ENCODE data around the gene NFIL3.
A peak's percentile ranks its signal among the peaks of the same experiment; 100 is the strongest.
"Not testable (repeated sequence)": the region's sequence is repeated elsewhere in the genome, so short reads cannot be mapped to it uniquely, and the experiment has no call there.

Gene NFIL3

DNA sequence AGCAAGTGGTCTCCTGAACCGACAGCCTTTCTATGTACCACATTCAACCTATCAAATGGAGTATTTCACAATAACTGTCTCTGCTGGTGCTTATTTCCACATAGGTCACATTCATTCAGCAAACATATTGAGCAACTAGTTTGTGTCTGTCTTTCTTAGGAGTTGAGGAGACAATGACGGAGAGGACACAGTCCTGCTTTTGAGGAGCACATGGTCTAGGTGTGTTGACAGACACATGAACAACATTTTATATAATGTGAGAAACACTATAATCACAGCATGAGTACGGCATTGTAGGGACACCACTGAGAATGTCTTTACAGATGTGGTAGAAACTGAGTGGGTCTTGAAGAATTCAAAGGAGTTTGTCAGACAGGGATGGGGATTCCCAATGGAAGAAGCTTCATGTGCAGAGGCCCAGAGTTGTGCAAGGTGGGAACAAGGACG, 28.5 kb downstream of the NFIL3 start:
- peak; percentile 32 for DNase-seq (ENCODE audit: low read depth)

- no peak for DNase-seq (ENCODE audit: low read depth)
Observed at GRCh38 chr9:91393826-91394225, 29.8 kb downstream of the NFIL3 start.

DNA sequence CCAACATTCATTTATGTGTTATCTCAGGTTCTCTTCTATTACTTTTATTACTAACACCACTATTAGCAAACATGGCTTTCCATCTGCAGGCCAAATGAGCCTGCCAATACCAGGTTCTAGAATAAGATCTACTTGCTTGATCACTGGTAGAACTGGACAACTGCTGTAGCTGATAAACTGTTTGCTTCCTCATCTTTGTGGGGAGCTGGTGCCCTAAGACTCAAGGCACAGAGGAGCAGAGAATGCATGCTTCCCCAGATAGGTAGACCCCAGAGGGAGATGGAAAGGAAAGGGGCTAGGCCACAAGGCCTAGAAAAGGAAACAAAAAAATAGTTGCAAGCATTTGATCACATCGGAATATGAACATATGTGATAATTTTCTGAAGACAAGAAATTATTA, 31.2 kb downstream of the NFIL3 start:
- DNase-seq (ENCODE audit: low read depth), result no peak

DNA sequence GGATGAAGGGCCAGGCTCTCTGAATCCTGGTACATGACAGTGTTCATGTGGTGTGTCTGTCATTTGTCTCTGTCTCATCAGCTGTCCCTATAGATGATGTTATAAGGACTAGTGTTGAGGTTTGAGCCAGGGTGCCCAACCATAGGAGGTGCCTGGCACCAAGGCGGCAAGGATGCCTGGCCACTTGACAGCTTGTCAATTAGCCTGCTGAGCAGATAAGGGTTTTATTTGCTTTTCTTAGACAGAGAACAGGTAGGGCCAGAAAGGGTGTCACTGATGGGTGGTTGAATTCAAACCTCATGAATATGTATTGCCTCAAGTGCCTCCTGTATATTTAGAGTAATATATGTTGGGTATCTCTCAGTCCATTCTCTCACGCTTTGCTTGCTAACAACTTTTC, 31.8 kb downstream of the NFIL3 start:
- no peak for DNase-seq (ENCODE audit: low read depth)

DNA sequence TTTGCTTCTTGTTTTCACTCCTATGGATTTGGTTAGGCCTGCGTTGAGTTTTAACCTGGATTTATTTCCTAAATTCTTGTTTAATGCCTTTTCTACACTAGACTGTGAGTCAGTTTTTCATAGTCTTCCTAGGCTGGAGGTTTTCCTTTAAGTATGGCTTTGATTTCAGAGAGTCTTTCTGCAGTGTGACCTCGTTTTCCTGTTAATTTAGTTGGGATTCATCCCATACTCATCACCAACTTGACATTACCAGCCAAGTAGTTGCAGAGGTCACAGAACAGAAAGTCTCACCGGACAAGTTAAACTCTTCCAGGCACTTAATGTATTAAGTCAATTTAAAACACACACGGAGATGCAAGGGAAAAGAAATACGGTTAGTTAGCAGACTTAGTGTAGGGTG, 32.2 kb downstream of the NFIL3 start:
- DNase-seq (ENCODE audit: low read depth), result no peak

- DNase-seq (ENCODE audit: low read depth), result not testable (repeated sequence)
Observed at GRCh38 chr9:91389686-91390085, 33.9 kb downstream of the NFIL3 start.

- no peak for DNase-seq (ENCODE audit: low read depth)
Observed at GRCh38 chr9:91386765-91387164, 36.9 kb downstream of the NFIL3 start.

- no peak for DNase-seq (ENCODE audit: low read depth)
Observed at GRCh38 chr9:91384954-91385353, 38.7 kb downstream of the NFIL3 start.

- no peak for DNase-seq (ENCODE audit: low read depth)
Observed at GRCh38 chr9:91383577-91383976, 40.1 kb downstream of the NFIL3 start.

DNA sequence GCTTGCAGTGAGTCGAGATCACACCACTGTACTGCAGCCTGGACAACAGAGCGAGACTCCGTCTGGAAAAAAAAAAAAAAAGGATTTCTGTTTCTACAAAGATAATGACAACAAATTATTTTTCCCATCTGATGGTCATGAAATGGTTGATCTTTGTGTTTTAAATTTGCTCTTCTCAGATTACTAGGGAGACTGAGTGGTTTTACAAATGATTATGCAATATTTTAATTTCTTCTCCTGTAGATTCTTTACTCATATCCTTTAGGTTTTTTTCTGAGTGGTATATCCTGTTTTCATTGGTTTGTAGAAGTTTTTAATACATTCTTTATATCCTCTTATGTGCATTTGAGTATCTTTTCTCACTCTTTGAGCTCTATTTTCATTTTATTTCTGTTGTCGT, 41.3 kb downstream of the NFIL3 start:
- no peak for DNase-seq (ENCODE audit: low read depth)

GRCh38 chr9:91379426-91379825, 44.2 kb downstream of the NFIL3 start:
- DNase-seq (ENCODE audit: low read depth), result no peak

GRCh38 chr9:91378695-91379127, 44.9 kb downstream of the NFIL3 start:
- DNase-seq (ENCODE audit: low read depth), result no peak

DNA sequence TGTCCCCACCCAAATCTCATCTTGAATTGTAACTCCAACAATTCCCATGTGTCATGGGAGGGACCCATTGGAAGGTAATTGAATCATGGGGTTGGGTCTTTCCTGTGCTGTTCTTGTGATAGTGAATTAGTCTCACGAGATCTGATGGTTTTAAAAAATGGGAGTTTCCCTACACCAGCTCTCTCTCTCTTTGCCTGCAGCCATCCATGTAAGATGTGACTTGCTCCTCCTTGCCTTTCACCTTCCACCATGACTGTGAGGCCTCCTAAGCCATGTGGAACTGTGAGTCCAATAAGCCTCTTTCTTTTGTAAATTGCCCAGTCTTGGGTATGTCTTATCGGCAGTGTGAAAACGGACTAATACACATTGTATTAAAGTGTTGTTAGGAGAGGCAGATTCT, 45.6 kb downstream of the NFIL3 start:
- DNase-seq (ENCODE audit: low read depth), result not testable (repeated sequence)

- DNase-seq (ENCODE audit: low read depth), result no peak
Observed at GRCh38 chr9:91376239-91376638, 47.4 kb downstream of the NFIL3 start.

- peak; percentile 66 for DNase-seq (ENCODE audit: low read depth)
Observed at GRCh38 chr9:91374939-91375338, 48.7 kb downstream of the NFIL3 start.

GRCh38 chr9:91371894-91372293, 51.7 kb downstream of the NFIL3 start:
- no peak for DNase-seq (ENCODE audit: low read depth)

DNA sequence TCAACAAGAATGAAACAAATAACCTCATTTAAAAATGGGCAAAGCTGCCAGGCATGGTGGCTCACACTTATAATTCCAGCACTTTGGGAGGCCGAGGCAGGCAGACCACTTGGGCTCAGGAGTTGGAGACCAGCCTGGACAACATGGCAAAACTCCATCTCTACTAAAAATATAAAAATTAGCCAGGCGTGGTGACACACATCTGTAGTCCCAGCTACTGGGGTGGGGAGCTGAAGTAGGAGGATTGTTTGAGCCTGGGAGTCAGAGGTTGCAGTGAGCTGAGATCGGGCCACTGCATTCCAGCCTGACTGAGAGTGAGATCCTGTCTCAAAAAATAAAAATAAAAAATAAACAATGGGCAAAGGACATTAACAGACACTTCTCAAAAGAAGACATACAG, 53.6 kb downstream of the NFIL3 start:
- DNase-seq (ENCODE audit: low read depth), result not testable (repeated sequence)

GRCh38 chr9:91364702-91365101, 58.9 kb downstream of the NFIL3 start:
- no peak for DNase-seq (ENCODE audit: low read depth)

- no peak for DNase-seq (ENCODE audit: low read depth)
Observed at GRCh38 chr9:91364005-91364404, 59.6 kb downstream of the NFIL3 start.

- no peak for DNase-seq (ENCODE audit: low read depth)
Observed at GRCh38 chr9:91362051-91362611, 61.5 kb downstream of the NFIL3 start.

DNA sequence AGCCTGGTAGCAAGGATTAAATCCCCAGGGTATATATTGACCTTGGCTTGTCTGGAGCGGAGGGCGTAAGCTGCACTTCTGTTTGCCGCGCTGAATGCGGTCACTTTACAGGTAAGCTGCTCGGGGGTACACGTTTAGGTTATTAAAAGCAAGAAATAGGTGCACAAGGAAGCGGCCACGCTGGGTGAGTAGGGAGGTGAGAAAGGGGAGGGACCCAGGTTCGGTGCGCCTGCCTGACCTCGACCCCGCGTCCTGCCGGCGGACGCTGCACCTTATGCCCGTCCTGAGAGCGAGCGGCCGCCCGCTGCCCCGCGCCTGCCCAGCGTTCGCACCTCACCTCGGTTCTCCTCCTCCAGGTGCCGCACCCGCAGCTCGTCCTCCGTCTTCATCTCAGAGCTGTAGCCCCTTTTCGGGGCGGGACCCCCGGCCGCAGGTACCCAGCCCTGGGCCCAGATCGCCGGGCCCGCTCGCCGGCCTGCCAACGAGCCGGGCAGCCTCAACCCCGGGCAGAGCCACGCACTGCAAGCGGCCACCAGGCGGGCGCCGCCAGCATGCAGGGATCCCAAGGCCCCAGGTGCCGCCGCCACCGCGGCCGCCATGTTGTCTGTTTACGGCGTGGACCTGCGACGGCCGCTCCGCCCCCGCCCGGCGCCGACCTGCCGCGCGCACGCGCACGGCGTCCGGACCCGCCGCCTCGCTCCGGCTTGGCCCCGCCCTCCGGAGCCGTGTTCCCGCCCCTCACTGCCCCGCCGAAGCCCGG, 62.2 kb downstream of the NFIL3 start, which contains the start of gene AUH:
TSS of gene AUH (minus strand) at position 628 of the 760 bp plus-strand sequence. CDS start at position 599, 29 bp downstream.
- DNase-seq (ENCODE audit: low read depth), result peak; percentile 22

GRCh38 chr9:91360551-91361290, 62.9 kb downstream of the NFIL3 start:
- no peak for DNase-seq (ENCODE audit: low read depth)

All from HS-5 (cell line).